PC-9 (cell line): Measurements from ENCODE around the gene ZNF358. TPM values are rescaled to one million over a fixed set of nuclear protein-coding genes. Genes with fewer than 3 reads are reported as not detected.

Source experiments
- BruUV-seq: library from RNA; stranded (reverse); fragments of 400-500 nt; replicated peaks from 2 replicates; lab custom pipeline; 2021; lab: Mats Ljungman, UMichigan
- CTCF ChIA-PET: fragments of 300-600 bp; sonication (Branson Sonifier 250); formaldehyde crosslinking; loops from one replicate; lab custom pipeline; 2022; ENCODE audit warnings: antibody characterized with exemption; lab: Charles Lee
- POLR2A ChIA-PET: fragments of 300-600 bp; sonication (Branson Sonifier 250); formaldehyde crosslinking; loops from one replicate; lab custom pipeline; 2022; ENCODE audit warnings: antibody characterized with exemption; ENCODE audit not compliant: unreplicated experiment; lab: Charles Lee
- DNase-seq, 2 experiments: peaks; one replicate each; pipeline versions ENCODE4 v3.0.0 to v3.0.0-alpha.2; 2015 to 2022; ENCODE audit warnings: mixed read lengths in 1 of 2
- H2AFZ ChIP-seq: fragments of 200-600 bp; sonication (generic); 2 replicates; pipeline ENCODE4 v1.8.1; 2017; ENCODE audit warnings: antibody characterized with exemption
- H3F3A ChIP-seq: fragments of 200-600 bp; sonication (generic); 2 replicates; pipeline ENCODE4 v1.8.1; 2017; ENCODE audit warnings: antibody characterized with exemption, mild to moderate bottlenecking, low read depth; ENCODE audit not compliant: insufficient read depth
- H3K27ac ChIP-seq: fragments of 200-600 bp; sonication (generic); 2 replicates; pipeline ENCODE4 v1.6.1; 2016; ENCODE audit warnings: mixed run types
- H3K27me3 ChIP-seq: fragments of 200-600 bp; sonication (generic); 2 replicates; pipeline ENCODE4 v1.6.1; 2016; ENCODE audit warnings: low read depth, mixed run types; ENCODE audit not compliant: insufficient read depth
- H3K36me3 ChIP-seq: fragments of 200-600 bp; sonication (generic); 2 replicates; pipeline ENCODE4 v1.6.1; 2016; ENCODE audit warnings: low read depth, mixed run types
- H3K4me1 ChIP-seq: fragments of 200-600 bp; sonication (generic); replicated peaks from 2 replicates; pipeline ENCODE4 v1.6.1; 2016; ENCODE audit warnings: mixed run types; ENCODE audit not compliant: insufficient read depth
- H3K4me2 ChIP-seq: fragments of 200-600 bp; sonication (generic); 2 replicates; pipeline ENCODE4 v1.6.1; 2017; ENCODE audit warnings: mixed run types
- H3K4me3 ChIP-seq: fragments of 200-600 bp; sonication (generic); 2 replicates; pipeline ENCODE4 v1.6.1; 2016; ENCODE audit warnings: mixed run types
- H3K79me2 ChIP-seq: fragments of 200-600 bp; sonication (generic); 2 replicates; pipeline ENCODE4 v1.6.1; 2017; ENCODE audit warnings: low read depth, mixed run types
- H3K9me2 ChIP-seq: fragments of 200-600 bp; sonication (generic); 2 replicates; pipeline ENCODE4 v1.8.1; 2017; ENCODE audit warnings: mild to moderate bottlenecking; ENCODE audit not compliant: insufficient read depth
- H3K9me3 ChIP-seq: fragments of 200-600 bp; sonication (generic); 2 replicates; pipeline ENCODE4 v1.8.1; 2016; ENCODE audit warnings: low read depth; ENCODE audit not compliant: insufficient read depth
- H4K20me1 ChIP-seq: fragments of 200-600 bp; sonication (generic); 2 replicates; pipeline ENCODE4 v1.8.1; 2017; ENCODE audit not compliant: insufficient read depth
- EZH2 ChIP-seq: fragments of 200-600 bp; sonication (generic); IDR thresholded peaks from 2 replicates; pipeline ENCODE4 v1.8.0; 2017; ENCODE audit warnings: antibody characterized with exemption, low read depth
- intact Hi-C: fragments of 100-400 bp; cut with micrococcal nuclease; formaldehyde crosslinking; loops from one replicate; pipeline ENCODE4 v1.10.0; 2022; ENCODE audit not compliant: unreplicated experiment
- total RNA-seq: library from RNA; stranded (reverse); gene quantifications from 2 replicates; pipeline ENCODE4 v1.2.3, GENCODE V29; 2021
- TF ChIP-seq, protein P1 (sequence below): fragments of 200-600 bp; sonication (generic); conservative IDR thresholded peaks from 2 replicates; pipeline ENCODE4 v1.6.1; 2017; ENCODE audit warnings: mixed run types, antibody characterized with exemption, mild to moderate bottlenecking, moderate library complexity

The ZNF358 gene
- total RNA-seq, 1 experiment from 2014 or later, result 60.7 TPM

DNA sequence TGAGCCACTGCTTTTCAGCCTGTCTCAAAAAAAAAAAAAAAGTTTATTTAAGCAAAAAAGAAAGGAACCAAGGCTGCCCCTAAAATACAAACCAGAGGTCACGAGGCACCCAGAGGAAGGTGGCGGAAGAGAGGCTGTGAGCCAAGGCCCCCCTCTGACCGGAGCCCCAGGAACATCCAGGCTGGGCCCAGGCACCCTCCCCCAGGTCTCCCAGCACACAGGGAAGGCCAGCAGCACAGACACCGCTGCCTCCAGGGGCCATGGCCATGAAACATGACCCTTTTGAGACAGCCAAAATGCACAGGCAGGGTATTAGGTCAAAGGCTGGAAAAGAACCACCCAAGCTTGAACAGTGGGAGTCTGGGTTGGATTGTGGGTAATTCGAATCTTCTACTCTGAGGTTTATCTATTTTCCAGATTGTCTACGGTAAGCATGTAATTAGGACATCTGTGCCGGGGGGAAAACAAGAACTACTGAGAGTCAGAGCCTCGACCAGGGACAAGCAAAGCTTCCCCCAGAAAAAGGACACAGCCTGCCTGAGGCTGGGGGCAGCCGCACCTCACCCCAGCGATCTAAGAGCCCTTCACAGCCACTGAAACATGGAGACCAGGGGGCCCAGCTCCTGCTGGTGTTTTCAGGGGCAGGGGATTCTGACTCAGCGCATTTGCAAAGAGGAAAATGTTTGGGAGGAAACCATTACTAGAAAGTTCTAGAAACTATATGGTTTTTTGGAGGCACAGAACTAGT, 35.5 kb upstream of the ZNF358 start:
- no TSS peak for BruUV-seq
- TF ChIP-seq, protein P1, sequence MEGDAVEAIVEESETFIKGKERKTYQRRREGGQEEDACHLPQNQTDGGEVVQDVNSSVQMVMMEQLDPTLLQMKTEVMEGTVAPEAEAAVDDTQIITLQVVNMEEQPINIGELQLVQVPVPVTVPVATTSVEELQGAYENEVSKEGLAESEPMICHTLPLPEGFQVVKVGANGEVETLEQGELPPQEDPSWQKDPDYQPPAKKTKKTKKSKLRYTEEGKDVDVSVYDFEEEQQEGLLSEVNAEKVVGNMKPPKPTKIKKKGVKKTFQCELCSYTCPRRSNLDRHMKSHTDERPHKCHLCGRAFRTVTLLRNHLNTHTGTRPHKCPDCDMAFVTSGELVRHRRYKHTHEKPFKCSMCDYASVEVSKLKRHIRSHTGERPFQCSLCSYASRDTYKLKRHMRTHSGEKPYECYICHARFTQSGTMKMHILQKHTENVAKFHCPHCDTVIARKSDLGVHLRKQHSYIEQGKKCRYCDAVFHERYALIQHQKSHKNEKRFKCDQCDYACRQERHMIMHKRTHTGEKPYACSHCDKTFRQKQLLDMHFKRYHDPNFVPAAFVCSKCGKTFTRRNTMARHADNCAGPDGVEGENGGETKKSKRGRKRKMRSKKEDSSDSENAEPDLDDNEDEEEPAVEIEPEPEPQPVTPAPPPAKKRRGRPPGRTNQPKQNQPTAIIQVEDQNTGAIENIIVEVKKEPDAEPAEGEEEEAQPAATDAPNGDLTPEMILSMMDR, result no peak
- no peak for TF ChIP-seq EZH2
- no peak overlapping the region for H2AFZ ChIP-seq

DNA sequence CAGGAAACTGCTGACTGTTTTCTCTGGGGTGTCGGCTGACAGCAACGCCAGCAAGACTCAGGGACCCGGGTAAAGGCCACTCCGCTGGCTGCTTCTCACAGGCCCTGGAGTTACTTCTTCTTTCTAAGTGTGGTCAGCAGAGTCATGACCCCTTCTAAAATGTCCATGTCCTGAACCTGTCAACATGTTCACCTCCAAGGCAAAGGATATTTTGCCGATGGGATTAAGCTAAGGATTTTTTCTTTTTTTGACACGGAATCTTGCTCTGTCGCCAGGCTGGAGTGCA, 35.0 kb upstream of the ZNF358 start:
- POLR2A ChIA-PET, result interaction anchor here (0.7 kb wide), 1 partner anchor 53 kb away, joined by 4 read pairs; no protein-coding TSS in a partner anchor
- intact Hi-C loops, result no loop called here

More for the DNA sequence above, 35.5 kb upstream of the ZNF358 start:
- peak overlapping the region; percentile 14; the same call in 1 of the 2 replicates for H3K4me2 ChIP-seq
- peaks cover 38% of the 10 kb centered on the region for H3K4me1 ChIP-seq
- intact Hi-C loops, result no loop called here
- DNase-seq, result no peak
- H3K4me3 ChIP-seq, result no peak overlapping the region
- H4K20me1 ChIP-seq, result no peaks in the 10 kb centered on the region
- H3K9me2 ChIP-seq, result no peaks in the 10 kb centered on the region
- H3K27me3 ChIP-seq, result no peaks in the 10 kb centered on the region
- no peaks in the 10 kb centered on the region for H3K79me2 ChIP-seq
- CTCF ChIA-PET, result no interaction called here
- H3K9me3 ChIP-seq, result no peaks in the 10 kb centered on the region
- POLR2A ChIA-PET, result interaction anchor here (0.7 kb wide), 1 partner anchor 53 kb away, joined by 4 read pairs; no protein-coding TSS in a partner anchor
- peaks cover 31% of the 10 kb centered on the region; the same call in 1 of the 2 replicates for H3F3A ChIP-seq
- H3K36me3 ChIP-seq, result no peaks in the 10 kb centered on the region
- peak overlapping the region; percentile 40 for H3K27ac ChIP-seq

DNA sequence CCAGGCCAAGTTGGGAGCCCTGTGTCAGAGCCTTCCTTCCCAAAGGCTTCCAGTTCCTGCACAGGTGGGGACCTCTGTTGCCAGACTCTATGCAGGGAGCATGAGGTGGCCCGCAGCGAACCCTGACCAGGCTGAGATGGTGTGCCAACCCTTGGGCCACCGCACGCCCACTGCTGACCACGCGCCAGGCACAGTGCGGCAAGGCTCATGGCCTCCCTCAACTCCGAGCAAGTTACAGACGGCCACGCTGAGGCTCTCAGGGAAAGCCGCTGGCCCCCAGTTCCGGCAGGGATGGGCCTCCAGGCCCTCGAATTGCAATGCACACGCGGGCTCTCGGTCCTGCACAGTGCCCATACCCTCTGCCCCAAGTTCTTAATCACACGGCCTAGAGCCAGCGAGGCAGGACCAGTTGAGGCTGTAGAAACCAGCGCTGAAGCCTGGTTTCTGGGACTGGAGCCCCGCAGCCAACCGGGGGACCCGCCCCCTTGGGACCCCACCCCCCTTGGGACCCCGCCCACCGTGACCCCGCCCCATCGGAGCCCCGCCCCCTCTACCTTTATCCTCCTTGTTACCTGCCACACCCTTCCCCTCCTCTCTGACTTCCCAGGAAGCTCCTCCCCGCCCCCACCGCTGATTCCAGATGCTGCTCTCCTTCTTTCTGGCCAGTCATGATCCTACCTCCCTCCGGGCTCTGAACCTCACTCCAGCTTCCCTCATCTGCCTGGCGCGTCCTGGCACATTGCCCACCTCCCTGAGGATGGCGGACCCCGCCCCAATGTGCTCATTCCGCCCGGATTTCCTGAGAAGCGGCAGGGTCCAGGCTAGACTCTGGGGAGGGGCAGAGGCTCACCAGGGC, 33.1 kb upstream of the ZNF358 start:
- intact Hi-C loops, result no loop called here
- peaks cover 37% of the 10 kb centered on the region; the same call in 1 of the 2 replicates for H3F3A ChIP-seq
- H3K27ac ChIP-seq, result peak overlapping the region; percentile 46
- H4K20me1 ChIP-seq, result no peaks in the 10 kb centered on the region
- ChIA-PET POLR2A (no interaction called here), CTCF (interaction anchor here (0.6 to 0.7 kb wide), 2 partner anchors 98 to 116 kb away, joined by 5 to 7 read pairs; no protein-coding TSS in a partner anchor)
- no peaks in the 10 kb centered on the region for H3K36me3 ChIP-seq
- no peak overlapping the region for H3K4me3 ChIP-seq
- H3K4me1 ChIP-seq, result peaks cover 41% of the 10 kb centered on the region
- peak overlapping the region; percentile 70 for H3K4me2 ChIP-seq
- H3K9me3 ChIP-seq, result no peaks in the 10 kb centered on the region
- H3K79me2 ChIP-seq, result peaks cover under 1% of the 10 kb centered on the region; the same call in 1 of the 2 replicates
- BruUV-seq, result no TSS peak
- H2AFZ ChIP-seq, result no peak overlapping the region
- no peak for TF ChIP-seq EZH2
- TF ChIP-seq, protein P1, result no peak
- DNase-seq, result peak in 1 of 2 experiments; percentile 56
- no peaks in the 10 kb centered on the region for H3K9me2 ChIP-seq
- H3K27me3 ChIP-seq, result no peaks in the 10 kb centered on the region

More for the DNA sequence above, 35.0 kb upstream of the ZNF358 start:
- Histone ChIP-seq H3K9me2 (no peaks in the 10 kb centered on the region), H3K9me3 (no peaks in the 10 kb centered on the region), H4K20me1 (no peaks in the 10 kb centered on the region), H2AFZ (no peak overlapping the region), H3K79me2 (no peaks in the 10 kb centered on the region), H3K27me3 (no peaks in the 10 kb centered on the region), H3K4me2 (no peak overlapping the region), H3K4me1 (peaks cover 38% of the 10 kb centered on the region), H3K27ac (peak overlapping the region; percentile 40; the same call in 1 of the 2 replicates), H3K4me3 (no peak overlapping the region), H3K36me3 (no peaks in the 10 kb centered on the region), H3F3A (peaks cover 31% of the 10 kb centered on the region; the same call in 1 of the 2 replicates)
- no TSS peak for BruUV-seq
- DNase-seq, result no peak
- TF ChIP-seq, protein P1, result no peak
- no peak for TF ChIP-seq EZH2
- CTCF ChIA-PET, result no interaction called here
